HepG2 (cell line): Measurements from ENCODE around the gene OR10V1. TPM values are rescaled to one million over a fixed set of nuclear protein-coding genes. Genes with fewer than 3 reads are reported as not detected.

ENCODE experiments used
- GLI4 ChIP-seq: sonication (generic); formaldehyde crosslinking; IDR thresholded peaks from 2 replicates; pipeline ENCODE4 v1.5.1; 2020; ENCODE audit warnings: missing genetic modification reagents, mild to moderate bottlenecking, moderate library complexity, borderline replicate concordance
- RELA ChIP-seq: sonication (generic); formaldehyde crosslinking; IDR thresholded peaks from 2 replicates; pipeline ENCODE4 v1.4.0; 2020; ENCODE audit warnings: missing genetic modification reagents
- TOE1 ChIP-seq: sonication (generic); formaldehyde crosslinking; IDR thresholded peaks from 2 replicates; pipeline ENCODE4 v1.4.0; 2020; ENCODE audit warnings: mild to moderate bottlenecking, missing genetic modification reagents
- ZFP82 ChIP-seq: sonication (generic); formaldehyde crosslinking; IDR thresholded peaks from 2 replicates; pipeline ENCODE4 v1.5.1; 2020; ENCODE audit warnings: mild to moderate bottlenecking, missing genetic modification reagents, borderline replicate concordance
- ZMYM3 ChIP-seq: sonication (generic); formaldehyde crosslinking; IDR thresholded peaks from 2 replicates; pipeline ENCODE4 v1.5.1; 2020; ENCODE audit warnings: mild to moderate bottlenecking, missing genetic modification reagents
- ZMYM4 ChIP-seq: sonication (generic); formaldehyde crosslinking; IDR thresholded peaks from 2 replicates; pipeline ENCODE4 v1.8.1; 2023; ENCODE audit warnings: mild to moderate bottlenecking, missing genetic modification reagents
- ZNF143 ChIP-seq: sonication (generic); formaldehyde crosslinking; IDR thresholded peaks from 2 replicates; pipeline ENCODE4 v1.4.0; 2020; ENCODE audit warnings: missing genetic modification reagents
- ZNF180 ChIP-seq: sonication (generic); formaldehyde crosslinking; IDR thresholded peaks from 2 replicates; pipeline ENCODE4 v1.4.0; 2020; ENCODE audit warnings: low read depth, missing genetic modification reagents, borderline replicate concordance
- ZNF296 ChIP-seq: sonication (generic); formaldehyde crosslinking; conservative IDR thresholded peaks from 2 replicates; pipeline ENCODE4 v1.5.0; 2020; ENCODE audit warnings: mild to moderate bottlenecking, missing genetic modification reagents
- ZNF432 ChIP-seq: sonication (generic); formaldehyde crosslinking; IDR thresholded peaks from 2 replicates; pipeline ENCODE4 v1.5.0; 2020; ENCODE audit warnings: missing genetic modification reagents, mild to moderate bottlenecking, borderline replicate concordance
- ZNF549 ChIP-seq: sonication (generic); formaldehyde crosslinking; IDR thresholded peaks from 2 replicates; pipeline ENCODE4 v1.5.0; 2020; ENCODE audit warnings: missing genetic modification reagents
- ZNF605 ChIP-seq: sonication (generic); formaldehyde crosslinking; IDR thresholded peaks from 2 replicates; pipeline ENCODE4 v1.8.0; 2022; ENCODE audit warnings: mild to moderate bottlenecking, missing genetic modification reagents
- ZNF678 ChIP-seq: sonication (generic); formaldehyde crosslinking; IDR thresholded peaks from 2 replicates; pipeline ENCODE4 v1.4.0; 2020; ENCODE audit warnings: mild to moderate bottlenecking, missing genetic modification reagents
- ZNF7 ChIP-seq: IDR thresholded peaks from 2 replicates; pipeline ENCODE4 v1.6.1; 2016; ENCODE audit warnings: missing biosample characterization, missing genetic modification reagents
- ZSCAN22 ChIP-seq: sonication (generic); formaldehyde crosslinking; IDR thresholded peaks from 2 replicates; pipeline ENCODE4 v1.4.0; 2020; ENCODE audit warnings: mild to moderate bottlenecking, missing genetic modification reagents
- polyA plus RNA-seq, 8 experiments: library from polyadenylated mRNA; depleted of rRNA in 3 of 8; stranded (reverse) in 7 of 8; unstranded in 1 of 8; fragments of >200 nt; fragmentation: Illumina TruSeq in 4 of 8; extraction: Trizol in 4 of 8; gene quantifications; 2 replicates each; pipeline versions ENCODE4 v1.2.1 to v1.2.3, GENCODE V29; 2011 to 2016; ENCODE audit warnings: low read depth in 4 of 8, missing spikeins in 1 of 8, mixed read lengths in 1 of 8; ENCODE audit not compliant: insufficient read depth in 1 of 8
- total RNA-seq, 5 experiments: library from RNA; depleted of rRNA; stranded (reverse); fragments of >200 nt; fragmentation: Illumina TruSeq; extraction: Trizol; gene quantifications; 2 replicates each; pipeline ENCODE4 v1.2.3, GENCODE V29; 2016; ENCODE audit warnings: low read depth in 1 of 5
- TF ChIP-seq, protein P1 (sequence below): sonication (generic); formaldehyde crosslinking; IDR thresholded peaks from 2 replicates; pipeline ENCODE4 v1.5.0; 2020; ENCODE audit warnings: mild to moderate bottlenecking, missing genetic modification reagents, borderline replicate concordance
- TF ChIP-seq, protein P2 (sequence below): sonication (generic); formaldehyde crosslinking; IDR thresholded peaks from 2 replicates; pipeline ENCODE4 v1.4.0; 2020; ENCODE audit warnings: missing genetic modification reagents, mild to moderate bottlenecking, borderline replicate concordance
- TF ChIP-seq, protein P3 (sequence below): sonication (generic); formaldehyde crosslinking; IDR thresholded peaks from 2 replicates; pipeline ENCODE4 v1.4.0; 2020; ENCODE audit warnings: missing genetic modification reagents

OR10V1 gene
- total and polyA plus RNA-seq, 2 of the 13 experiments (the other 11 are each of a cell fraction or from before 2014, with no cell fraction given), result not detected

DNA sequence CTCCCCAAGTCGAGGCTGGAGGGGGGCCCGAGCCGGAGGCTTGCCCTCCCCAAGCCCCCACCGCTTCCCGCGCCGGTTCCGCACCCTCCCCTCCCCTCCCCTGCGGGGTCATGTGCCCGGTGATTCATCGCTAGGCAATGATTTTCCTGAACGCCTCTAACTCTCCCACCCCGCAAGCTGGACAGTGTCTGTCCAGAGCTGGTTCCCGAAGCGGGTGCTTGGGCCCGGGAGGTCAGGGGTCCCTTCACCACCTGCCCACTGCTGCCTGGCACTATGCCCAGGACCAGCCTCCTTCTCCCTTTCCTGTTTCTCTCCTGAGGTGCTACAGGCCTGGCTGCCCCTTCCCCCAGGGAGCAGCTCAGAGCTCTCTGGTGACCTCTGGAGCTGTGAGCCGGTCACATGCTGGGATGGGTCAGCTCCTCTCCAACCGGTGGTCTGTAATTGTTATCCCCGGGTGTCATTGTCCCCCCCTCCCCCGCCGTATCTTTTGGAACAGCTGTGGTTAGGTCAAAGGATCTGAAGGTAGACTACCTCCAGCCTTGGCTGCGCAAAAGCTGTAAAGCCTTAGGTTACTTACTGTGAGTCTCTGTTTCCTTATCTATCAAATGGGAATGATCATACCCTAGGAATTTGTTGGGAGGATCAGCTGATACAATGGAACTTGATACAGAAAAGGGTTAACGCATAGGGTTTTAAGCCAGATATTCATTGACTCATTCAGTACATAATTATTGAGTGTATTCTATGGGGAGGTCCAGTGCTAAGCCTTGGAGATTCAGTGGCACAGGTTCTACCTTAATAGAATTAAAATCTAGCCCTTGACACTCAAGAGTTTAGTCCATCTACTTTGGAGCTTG, 42.3 kb upstream of the OR10V1 start (continued):
- TF ChIP-seq, protein P1, sequence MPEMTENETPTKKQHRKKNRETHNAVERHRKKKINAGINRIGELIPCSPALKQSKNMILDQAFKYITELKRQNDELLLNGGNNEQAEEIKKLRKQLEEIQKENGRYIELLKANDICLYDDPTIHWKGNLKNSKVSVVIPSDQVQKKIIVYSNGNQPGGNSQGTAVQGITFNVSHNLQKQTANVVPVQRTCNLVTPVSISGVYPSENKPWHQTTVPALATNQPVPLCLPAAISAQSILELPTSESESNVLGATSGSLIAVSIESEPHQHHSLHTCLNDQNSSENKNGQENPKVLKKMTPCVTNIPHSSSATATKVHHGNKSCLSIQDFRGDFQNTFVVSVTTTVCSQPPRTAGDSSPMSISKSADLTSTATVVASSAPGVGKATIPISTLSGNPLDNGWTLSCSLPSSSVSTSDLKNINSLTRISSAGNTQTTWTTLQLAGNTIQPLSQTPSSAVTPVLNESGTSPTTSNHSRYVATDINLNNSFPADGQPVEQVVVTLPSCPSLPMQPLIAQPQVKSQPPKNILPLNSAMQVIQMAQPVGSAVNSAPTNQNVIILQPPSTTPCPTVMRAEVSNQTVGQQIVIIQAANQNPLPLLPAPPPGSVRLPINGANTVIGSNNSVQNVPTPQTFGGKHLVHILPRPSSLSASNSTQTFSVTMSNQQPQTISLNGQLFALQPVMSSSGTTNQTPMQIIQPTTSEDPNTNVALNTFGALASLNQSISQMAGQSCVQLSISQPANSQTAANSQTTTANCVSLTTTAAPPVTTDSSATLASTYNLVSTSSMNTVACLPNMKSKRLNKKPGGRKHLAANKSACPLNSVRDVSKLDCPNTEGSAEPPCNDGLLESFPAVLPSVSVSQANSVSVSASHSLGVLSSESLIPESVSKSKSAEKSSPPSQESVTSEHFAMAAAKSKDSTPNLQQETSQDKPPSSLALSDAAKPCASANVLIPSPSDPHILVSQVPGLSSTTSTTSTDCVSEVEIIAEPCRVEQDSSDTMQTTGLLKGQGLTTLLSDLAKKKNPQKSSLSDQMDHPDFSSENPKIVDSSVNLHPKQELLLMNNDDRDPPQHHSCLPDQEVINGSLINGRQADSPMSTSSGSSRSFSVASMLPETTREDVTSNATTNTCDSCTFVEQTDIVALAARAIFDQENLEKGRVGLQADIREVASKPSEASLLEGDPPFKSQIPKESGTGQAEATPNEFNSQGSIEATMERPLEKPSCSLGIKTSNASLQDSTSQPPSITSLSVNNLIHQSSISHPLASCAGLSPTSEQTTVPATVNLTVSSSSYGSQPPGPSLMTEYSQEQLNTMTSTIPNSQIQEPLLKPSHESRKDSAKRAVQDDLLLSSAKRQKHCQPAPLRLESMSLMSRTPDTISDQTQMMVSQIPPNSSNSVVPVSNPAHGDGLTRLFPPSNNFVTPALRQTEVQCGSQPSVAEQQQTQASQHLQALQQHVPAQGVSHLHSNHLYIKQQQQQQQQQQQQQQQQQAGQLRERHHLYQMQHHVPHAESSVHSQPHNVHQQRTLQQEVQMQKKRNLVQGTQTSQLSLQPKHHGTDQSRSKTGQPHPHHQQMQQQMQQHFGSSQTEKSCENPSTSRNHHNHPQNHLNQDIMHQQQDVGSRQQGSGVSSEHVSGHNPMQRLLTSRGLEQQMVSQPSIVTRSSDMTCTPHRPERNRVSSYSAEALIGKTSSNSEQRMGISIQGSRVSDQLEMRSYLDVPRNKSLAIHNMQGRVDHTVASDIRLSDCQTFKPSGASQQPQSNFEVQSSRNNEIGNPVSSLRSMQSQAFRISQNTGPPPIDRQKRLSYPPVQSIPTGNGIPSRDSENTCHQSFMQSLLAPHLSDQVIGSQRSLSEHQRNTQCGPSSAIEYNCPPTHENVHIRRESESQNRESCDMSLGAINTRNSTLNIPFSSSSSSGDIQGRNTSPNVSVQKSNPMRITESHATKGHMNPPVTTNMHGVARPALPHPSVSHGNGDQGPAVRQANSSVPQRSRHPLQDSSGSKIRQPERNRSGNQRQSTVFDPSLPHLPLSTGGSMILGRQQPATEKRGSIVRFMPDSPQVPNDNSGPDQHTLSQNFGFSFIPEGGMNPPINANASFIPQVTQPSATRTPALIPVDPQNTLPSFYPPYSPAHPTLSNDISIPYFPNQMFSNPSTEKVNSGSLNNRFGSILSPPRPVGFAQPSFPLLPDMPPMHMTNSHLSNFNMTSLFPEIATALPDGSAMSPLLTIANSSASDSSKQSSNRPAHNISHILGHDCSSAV, result no peak
- TF ChIP-seq, protein P2, sequence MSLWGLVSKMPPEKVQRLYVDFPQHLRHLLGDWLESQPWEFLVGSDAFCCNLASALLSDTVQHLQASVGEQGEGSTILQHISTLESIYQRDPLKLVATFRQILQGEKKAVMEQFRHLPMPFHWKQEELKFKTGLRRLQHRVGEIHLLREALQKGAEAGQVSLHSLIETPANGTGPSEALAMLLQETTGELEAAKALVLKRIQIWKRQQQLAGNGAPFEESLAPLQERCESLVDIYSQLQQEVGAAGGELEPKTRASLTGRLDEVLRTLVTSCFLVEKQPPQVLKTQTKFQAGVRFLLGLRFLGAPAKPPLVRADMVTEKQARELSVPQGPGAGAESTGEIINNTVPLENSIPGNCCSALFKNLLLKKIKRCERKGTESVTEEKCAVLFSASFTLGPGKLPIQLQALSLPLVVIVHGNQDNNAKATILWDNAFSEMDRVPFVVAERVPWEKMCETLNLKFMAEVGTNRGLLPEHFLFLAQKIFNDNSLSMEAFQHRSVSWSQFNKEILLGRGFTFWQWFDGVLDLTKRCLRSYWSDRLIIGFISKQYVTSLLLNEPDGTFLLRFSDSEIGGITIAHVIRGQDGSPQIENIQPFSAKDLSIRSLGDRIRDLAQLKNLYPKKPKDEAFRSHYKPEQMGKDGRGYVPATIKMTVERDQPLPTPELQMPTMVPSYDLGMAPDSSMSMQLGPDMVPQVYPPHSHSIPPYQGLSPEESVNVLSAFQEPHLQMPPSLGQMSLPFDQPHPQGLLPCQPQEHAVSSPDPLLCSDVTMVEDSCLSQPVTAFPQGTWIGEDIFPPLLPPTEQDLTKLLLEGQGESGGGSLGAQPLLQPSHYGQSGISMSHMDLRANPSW (CRISPR knock-in tag), result no peak
- no peak for TF ChIP-seq ZNF7 (CRISPR knock-in tag)
- no peak for TF ChIP-seq ZNF678 (CRISPR knock-in tag)
- TF ChIP-seq ZNF605 (CRISPR knock-in tag), result no peak
- no peak for TF ChIP-seq ZMYM4 (CRISPR knock-in tag)
- no peak for TF ChIP-seq ZNF549 (CRISPR knock-in tag)
- TF ChIP-seq, protein P3, sequence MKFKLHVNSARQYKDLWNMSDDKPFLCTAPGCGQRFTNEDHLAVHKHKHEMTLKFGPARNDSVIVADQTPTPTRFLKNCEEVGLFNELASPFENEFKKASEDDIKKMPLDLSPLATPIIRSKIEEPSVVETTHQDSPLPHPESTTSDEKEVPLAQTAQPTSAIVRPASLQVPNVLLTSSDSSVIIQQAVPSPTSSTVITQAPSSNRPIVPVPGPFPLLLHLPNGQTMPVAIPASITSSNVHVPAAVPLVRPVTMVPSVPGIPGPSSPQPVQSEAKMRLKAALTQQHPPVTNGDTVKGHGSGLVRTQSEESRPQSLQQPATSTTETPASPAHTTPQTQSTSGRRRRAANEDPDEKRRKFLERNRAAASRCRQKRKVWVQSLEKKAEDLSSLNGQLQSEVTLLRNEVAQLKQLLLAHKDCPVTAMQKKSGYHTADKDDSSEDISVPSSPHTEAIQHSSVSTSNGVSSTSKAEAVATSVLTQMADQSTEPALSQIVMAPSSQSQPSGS, result no peak
- TF ChIP-seq ZNF296 (CRISPR knock-in tag), result no peak
- TF ChIP-seq RELA (CRISPR knock-in tag), result no peak
- TF ChIP-seq ZMYM3 (CRISPR knock-in tag), result no peak
- TF ChIP-seq GLI4, result no peak
- TF ChIP-seq ZFP82 (CRISPR knock-in tag), result no peak
- no peak for TF ChIP-seq ZNF143 (CRISPR knock-in tag)
- no peak for TF ChIP-seq ZSCAN22 (CRISPR knock-in tag)
- TF ChIP-seq ZNF432 (CRISPR knock-in tag), result no peak
- no peak for TF ChIP-seq ZNF180 (CRISPR knock-in tag)
- TF ChIP-seq TOE1 (CRISPR knock-in tag), result no peak
